DOHH2 (cell line): ENCODE measurements around the gene C11orf65.
"Not testable (repeated sequence)": the region's sequence is repeated elsewhere in the genome, so short reads cannot be mapped to it uniquely, and the experiment has no call there.

Experiments
- H3F3A ChIP-seq: fragments of 200-600 bp; sonication (generic), shearing (Covaris generic); 2 replicates; pipeline ENCODE4 v1.6.0; 2016; ENCODE audit warnings: antibody characterized with exemption, mild to moderate bottlenecking; ENCODE audit not compliant: control insufficient read depth, insufficient read depth
- H3K27ac ChIP-seq: fragments of 200-600 bp; sonication (generic); 2 replicates; pipeline ENCODE4 v1.5.1; 2014; ENCODE audit warnings: low read depth, mild to moderate bottlenecking, low read length, moderate library complexity
- H3K27me3 ChIP-seq: fragments of 200-600 bp; sonication (generic); 2 replicates; pipeline ENCODE4 v1.6.1; 2014; ENCODE audit warnings: mild to moderate bottlenecking, low read length, mixed read lengths; ENCODE audit not compliant: control insufficient read depth
- H3K36me3 ChIP-seq: fragments of 200-600 bp; sonication (generic); 2 replicates; pipeline ENCODE4 v1.6.1; 2014; ENCODE audit warnings: mild to moderate bottlenecking, low read length, moderate library complexity, mixed read lengths; ENCODE audit not compliant: control insufficient read depth
- H3K4me1 ChIP-seq: fragments of 200-600 bp; sonication (generic); 2 replicates; pipeline ENCODE4 v1.6.1; 2014; ENCODE audit warnings: mild to moderate bottlenecking, low read length, mixed read lengths; ENCODE audit not compliant: control insufficient read depth
- H3K4me2 ChIP-seq: fragments of 200-600 bp; sonication (generic); 2 replicates; pipeline ENCODE4 v1.6.0; 2014; ENCODE audit warnings: mild to moderate bottlenecking, low read length, moderate library complexity
- H3K4me3 ChIP-seq: fragments of 200-600 bp; sonication (generic); 2 replicates; pipeline ENCODE4 v1.5.1; 2014; ENCODE audit warnings: mild to moderate bottlenecking, low read length, mixed read lengths
- H3K79me2 ChIP-seq: fragments of 200-600 bp; sonication (generic); 2 replicates; pipeline ENCODE4 v1.6.1; 2014; ENCODE audit warnings: mild to moderate bottlenecking, low read length, mixed read lengths; ENCODE audit not compliant: control insufficient read depth
- H3K9me2 ChIP-seq: fragments of 200-600 bp; sonication (generic); replicated peaks from 2 replicates; pipeline ENCODE4 v1.6.1; 2014; ENCODE audit warnings: mild to moderate bottlenecking, low read length, mixed read lengths; ENCODE audit not compliant: control insufficient read depth
- H3K9me3 ChIP-seq: fragments of 200-600 bp; sonication (generic); 2 replicates; pipeline ENCODE4 v1.6.1; 2014; ENCODE audit warnings: antibody characterized with exemption, low read length, mixed read lengths; ENCODE audit not compliant: control insufficient read depth, insufficient read depth
- H4K20me1 ChIP-seq: fragments of 200-600 bp; sonication (generic); 2 replicates; pipeline ENCODE4 v1.6.0; 2014; ENCODE audit warnings: low read depth, mild to moderate bottlenecking, antibody characterized with exemption, low read length, moderate library complexity; ENCODE audit not compliant: control insufficient read depth, insufficient read depth
- CTCF ChIP-seq: fragments of 200-600 bp; sonication (generic); IDR thresholded peaks from one replicate; pipeline ENCODE4 v1.5.1; 2014; ENCODE audit warnings: antibody characterized with exemption, mild to moderate bottlenecking, low read depth, low read length; ENCODE audit not compliant: poor library complexity, severe bottlenecking
- EZH2phosphoT487 ChIP-seq: fragments of 200-600 bp; sonication (generic); IDR thresholded peaks from 2 replicates; pipeline ENCODE4 v1.6.1; 2017; ENCODE audit warnings: borderline replicate concordance, mild to moderate bottlenecking, antibody characterized with exemption, low read length, moderate library complexity, mixed read lengths

C11orf65 gene

GRCh38 chr11:108417551-108417950 lies 49.8 kb downstream of the C11orf65 start:
- H3K79me2 ChIP-seq, H3K4me3 ChIP-seq, H3K4me1 ChIP-seq, H3K4me2 ChIP-seq, H3K36me3 ChIP-seq, H3F3A ChIP-seq, H3K27ac ChIP-seq, H3K9me2 ChIP-seq, H3K27me3 ChIP-seq, H4K20me1 ChIP-seq, H3K9me3 ChIP-seq: not testable (repeated sequence)
- TF ChIP-seq CTCF: peak; percentile 55

DNA sequence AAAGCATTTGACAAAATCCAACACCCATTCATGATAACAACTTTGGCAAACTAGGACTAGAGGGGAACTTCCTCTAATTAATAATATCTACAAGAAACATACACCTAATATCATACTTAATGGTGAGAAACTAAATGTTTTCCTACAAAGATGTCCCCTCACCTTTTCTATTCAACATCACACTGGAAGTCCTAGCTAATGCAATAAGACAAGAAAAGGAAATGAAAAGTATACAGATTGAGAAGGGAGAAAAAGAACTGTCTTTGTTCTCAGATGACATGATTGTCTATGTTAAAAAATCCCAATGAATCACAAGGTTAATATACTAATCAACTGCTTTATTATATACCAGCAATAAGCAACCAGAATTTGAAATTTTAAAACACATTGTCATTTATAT lies 52.4 kb downstream of the C11orf65 start:
- H3K4me2 ChIP-seq: no peak overlapping the region
- H3K4me3 ChIP-seq: no peak overlapping the region
- H3K27me3 ChIP-seq: no peaks in the 10 kb centered on the region
- H3K79me2 ChIP-seq: no peaks in the 10 kb centered on the region
- no peaks in the 10 kb centered on the region for H3K9me3 ChIP-seq
- H3K27ac ChIP-seq: no peak overlapping the region
- no peaks in the 10 kb centered on the region for H3K9me2 ChIP-seq
- H3K36me3 ChIP-seq: no peaks in the 10 kb centered on the region
- TF ChIP-seq CTCF (no peak), EZH2phosphoT487 (no peak)
- no peaks in the 10 kb centered on the region for H4K20me1 ChIP-seq
- H3K4me1 ChIP-seq: no peaks in the 10 kb centered on the region
- H3F3A ChIP-seq: no peaks in the 10 kb centered on the region

DNA sequence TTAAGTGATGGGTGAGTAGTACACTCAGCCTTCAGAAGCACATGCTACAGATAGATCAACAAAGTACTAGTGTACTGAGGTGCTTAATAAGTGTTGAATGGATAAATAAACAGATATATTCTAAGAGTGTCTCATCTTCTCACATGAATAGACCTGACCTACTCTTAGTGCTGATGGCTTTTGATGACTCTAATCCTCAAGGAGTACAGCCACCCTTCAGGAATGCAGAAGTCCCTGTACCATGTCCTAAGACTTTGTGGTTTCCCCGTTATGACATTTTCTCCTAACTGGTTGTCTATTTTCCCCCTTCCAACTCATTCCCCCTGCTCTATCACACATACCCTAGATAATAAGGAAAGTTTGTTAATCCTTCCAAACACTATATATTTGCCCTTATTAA lies 61.6 kb downstream of the C11orf65 start:
- H4K20me1 ChIP-seq: no peaks in the 10 kb centered on the region
- H3K9me2 ChIP-seq: no peaks in the 10 kb centered on the region
- H3K79me2 ChIP-seq: no peaks in the 10 kb centered on the region
- no peak overlapping the region for H3K4me3 ChIP-seq
- no peaks in the 10 kb centered on the region for H3K36me3 ChIP-seq
- TF ChIP-seq EZH2phosphoT487 (no peak), CTCF (no peak)
- no peaks in the 10 kb centered on the region for H3K9me3 ChIP-seq
- H3F3A ChIP-seq: no peaks in the 10 kb centered on the region
- H3K4me2 ChIP-seq: no peak overlapping the region
- H3K27me3 ChIP-seq: no peaks in the 10 kb centered on the region
- no peaks in the 10 kb centered on the region for H3K4me1 ChIP-seq
- H3K27ac ChIP-seq: no peak overlapping the region

DNA sequence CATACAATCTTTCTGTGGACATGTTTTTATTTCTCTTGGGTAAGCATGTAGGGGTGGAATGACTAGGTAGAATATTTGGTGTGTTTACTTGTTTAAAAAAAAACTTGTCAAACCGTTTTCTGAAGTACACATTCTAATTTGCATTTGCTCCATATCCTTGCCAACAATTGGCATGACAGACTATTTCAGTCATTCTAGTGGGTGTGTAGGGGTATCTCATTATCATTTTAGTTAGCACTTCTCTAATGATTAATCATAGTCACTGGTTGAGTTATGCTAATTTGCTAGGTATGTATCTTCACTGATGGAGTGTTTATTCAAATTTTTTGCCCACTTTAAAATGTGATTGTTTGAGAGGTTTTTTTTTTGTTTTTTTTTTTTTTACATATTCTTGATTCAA lies 64.3 kb downstream of the C11orf65 start:
- no peak overlapping the region for H3K27ac ChIP-seq
- H3K9me3 ChIP-seq: no peaks in the 10 kb centered on the region
- H3K4me1 ChIP-seq: no peaks in the 10 kb centered on the region
- no peak for TF ChIP-seq CTCF
- no peak for TF ChIP-seq EZH2phosphoT487
- no peaks in the 10 kb centered on the region for H3F3A ChIP-seq
- no peaks in the 10 kb centered on the region for H4K20me1 ChIP-seq
- H3K36me3 ChIP-seq: no peaks in the 10 kb centered on the region
- H3K4me2 ChIP-seq: no peak overlapping the region
- H3K4me3 ChIP-seq: no peak overlapping the region
- H3K79me2 ChIP-seq: no peaks in the 10 kb centered on the region
- no peaks in the 10 kb centered on the region for H3K9me2 ChIP-seq
- H3K27me3 ChIP-seq: no peaks in the 10 kb centered on the region
